Spleen (tissue), 11 donors: Measurements from ENCODE around the gene IL17B. TPM values are rescaled to one million over a fixed set of nuclear protein-coding genes. Genes with fewer than 3 reads are reported as not detected.

ENCODE experiments used
- DNase-seq: peaks from one replicate; pipeline ENCODE4 v3.0.0-alpha.2; 2020
- H3K27ac ChIP-seq, 8 donors: fragments of 200-600 bp; sonication (generic) in 7 of 8; 1 replicate in 4 of 8; 2 replicates in 4 of 8; pipeline versions ENCODE4 v1.5.0 to v1.8.0; 2016 to 2021; ENCODE audit warnings: inconsistent platforms in 4 of 8, mild to moderate bottlenecking in 4 of 8, moderate library complexity in 1 of 8
- H3K27me3 ChIP-seq, 7 donors: fragments of 200-600 bp; sonication (generic) in 6 of 7; replicated peaks in 1 of 7; 1 replicate in 4 of 7; 2 replicates in 3 of 7; pipeline versions ENCODE4 v1.5.0 to v1.8.0; 2016 to 2021; ENCODE audit warnings: inconsistent platforms in 3 of 7, mild to moderate bottlenecking in 1 of 7
- H3K36me3 ChIP-seq, 6 donors: fragments of 200-600 bp; sonication (generic) in 5 of 6; 1 replicate in 4 of 6; 2 replicates in 2 of 6; pipeline versions ENCODE4 v1.5.0 to v1.8.0; 2016 to 2021; ENCODE audit warnings: inconsistent platforms in 2 of 6
- H3K4me1 ChIP-seq, 6 donors: fragments of 200-600 bp; sonication (generic) in 5 of 6; 1 replicate in 3 of 6; 2 replicates in 3 of 6; pipeline versions ENCODE4 v1.5.0 to v1.8.0; 2016 to 2021; ENCODE audit warnings: inconsistent platforms in 3 of 6
- H3K4me3 ChIP-seq, 8 donors: fragments of 200-600 bp; sonication (generic) in 7 of 8; 1 replicate in 4 of 8; 2 replicates in 4 of 8; pipeline versions ENCODE4 v1.5.0 to v1.8.0; 2016 to 2021; ENCODE audit warnings: inconsistent platforms in 4 of 8, mild to moderate bottlenecking in 4 of 8, moderate library complexity in 2 of 8
- H3K9me3 ChIP-seq, 8 donors: fragments of 200-600 bp; sonication (generic) in 7 of 8; 1 replicate in 4 of 8; 2 replicates in 4 of 8; pipeline versions ENCODE4 v1.5.0 to v1.8.0; 2016 to 2021; ENCODE audit warnings: inconsistent platforms in 4 of 8
- CTCF ChIP-seq, 11 experiments: fragments of 200-600 bp in 7 of 11; fragments of 450-650 bp in 4 of 11; sonication (generic) in 4 of 11; IDR thresholded peaks in 8 of 11; conservative IDR thresholded peaks in 3 of 11; 1 replicate in 7 of 11; 2 replicates in 4 of 11; pipeline versions ENCODE4 v1.4.0 to v1.8.0; 2016 to 2021; ENCODE audit warnings: antibody characterized with exemption in 11 of 11, inconsistent platforms in 4 of 11, mild to moderate bottlenecking in 1 of 11
- POLR2A ChIP-seq, 3 donors: fragments of 450-650 bp; IDR thresholded peaks; one replicate each; pipeline ENCODE4 v1.5.1; 2017; ENCODE audit warnings: antibody characterized with exemption in 3 of 3, mild to moderate bottlenecking in 1 of 3
- POLR2AphosphoS5 ChIP-seq, 3 donors: sonication (generic); formaldehyde crosslinking; IDR thresholded peaks; one replicate each; pipeline ENCODE4 v1.5.1; 2017; ENCODE audit warnings: antibody characterized with exemption in 3 of 3
- WGBS, 5 donors: extraction: QIAGEN DNeasy Blood & Tissue Kit in 3 of 5; methylation state at CpG; one replicate each; pipeline versions ENCODE4 v1.1.5 to v1.1.7; 2013 to 2018; 5-methylcytosine and 5-hydroxymethylcytosine counted together
- intact Hi-C: fragments of 100-400 bp; cut with DNase I; formaldehyde crosslinking; loops from one replicate; pipeline ENCODE4 v1.15.0; 2023; ENCODE audit warnings: low total_unique reads
- polyA plus RNA-seq, 3 donors: library from polyadenylated mRNA; stranded (reverse); fragments of 200-250 nt; gene quantifications; one replicate each; pipeline ENCODE4 v1.2.1, GENCODE V29; 2013
- total RNA-seq, 7 donors: library from RNA; depleted of rRNA in 3 of 7; stranded (reverse); fragments of >200 nt in 3 of 7; fragmentation: NEBNext Ultra II Directional in 4 of 7; extraction: Animal tissue kit (Norgen Biotek cat#: 25700) in 4 of 7; gene quantifications; one replicate each; pipeline versions ENCODE4 v1.1.0 to v1.2.1, GENCODE V29; 2016 to 2021
- donor health status: healthy with polysubstance abuse.
- donor health status: DM: no; HTN: no; CAD: no; lungs with moderate emphysema.
- donor health status: DM: no; HTN: no; CAD: no.
- donor health status: Bipolar disorder and iron deficiency.
- donor health status: healthy.
- donor health status: DM: no; HTN: no; CAD: no.
- donor health status: DM: yes; HTN: yes; CAD: no.

Gene IL17B
- total and polyA plus RNA-seq, 10 donors: 0.30 to 1.4 (median 0.60) TPM; not detected in 4

GRCh38 chr5:149344151-149344550, 34.9 kb downstream of the IL17B start:
- intact Hi-C loops: no loop called here
- Histone ChIP-seq H3K4me3 (no peak overlapping the region), H3K4me1 (peaks cover 12 to 53% (median 35%) of the 10 kb centered on the region in 6 donors), H3K27ac (peak overlapping the region in 7 of 8 donors; percentile 29 to 88 (median 76)), H3K36me3 (peaks cover 0 to 28% (median 10%) of the 10 kb centered on the region in 6 donors), H3K9me3 (no peaks in the 10 kb centered on the region), H3K27me3 (no peaks in the 10 kb centered on the region)
- WGBS, 5 donors: 90 to 95% (median 95%) methylated on average over 2 of the region's 2 CpGs
- TF ChIP-seq CTCF (IDR thresholded peaks at IDR 0.05 in 8 of 11, conservative IDR thresholded peaks at IDR 0.05 in 3 of 11) (no peak), POLR2A (IDR thresholded peaks at IDR 0.05) (no peak), POLR2AphosphoS5 (IDR thresholded peaks at IDR 0.05) (no peak)
- no peak for DNase-seq

GRCh38 chr5:149341876-149342275, 37.2 kb downstream of the IL17B start:
- Histone ChIP-seq H3K27me3 (no peaks in the 10 kb centered on the region), H3K36me3 (peaks cover 0 to 17% (median 0%) of the 10 kb centered on the region in 6 donors), H3K4me1 (peaks cover 12 to 30% (median 20%) of the 10 kb centered on the region in 6 donors), H3K27ac (no peak overlapping the region), H3K9me3 (no peaks in the 10 kb centered on the region), H3K4me3 (no peak overlapping the region)
- no peak for DNase-seq
- TF ChIP-seq CTCF (IDR thresholded peaks at IDR 0.05 in 8 of 11, conservative IDR thresholded peaks at IDR 0.05 in 3 of 11): no peak
- no peak for TF ChIP-seq POLR2AphosphoS5 (IDR thresholded peaks at IDR 0.05)
- TF ChIP-seq POLR2A (IDR thresholded peaks at IDR 0.05): no peak
- intact Hi-C loops: no loop called here

GRCh38 chr5:149340920-149341319, 38.2 kb downstream of the IL17B start:
- H3K36me3 ChIP-seq: peaks cover 0 to 23% (median 0%) of the 10 kb centered on the region in 6 donors
- intact Hi-C loops: no loop called here
- peaks cover 6 to 20% (median 13%) of the 10 kb centered on the region in 6 donors for H3K4me1 ChIP-seq
- no peak overlapping the region for H3K27ac ChIP-seq
- TF ChIP-seq CTCF (IDR thresholded peaks at IDR 0.05 in 8 of 11, conservative IDR thresholded peaks at IDR 0.05 in 3 of 11) (no peak), POLR2A (IDR thresholded peaks at IDR 0.05) (no peak), POLR2AphosphoS5 (IDR thresholded peaks at IDR 0.05) (no peak)
- WGBS, 5 donors: 48 to 73% (median 64%) methylated on average over 1 of the region's 1 CpG
- no peaks in the 10 kb centered on the region for H3K9me3 ChIP-seq
- no peaks in the 10 kb centered on the region for H3K27me3 ChIP-seq
- no peak overlapping the region for H3K4me3 ChIP-seq
- DNase-seq: no peak

- intact Hi-C loops: no loop called here
- no peaks in the 10 kb centered on the region for H3K27me3 ChIP-seq
- DNase-seq: no peak
Observed at GRCh38 chr5:149338364-149338763, 40.7 kb downstream of the IL17B start.

More at GRCh38 chr5:149338364-149338763, 40.7 kb downstream of the IL17B start:
- H3K27ac ChIP-seq: no peak overlapping the region
- TF ChIP-seq POLR2A (IDR thresholded peaks at IDR 0.05) (no peak), POLR2AphosphoS5 (IDR thresholded peaks at IDR 0.05) (no peak), CTCF (IDR thresholded peaks at IDR 0.05 in 8 of 11, conservative IDR thresholded peaks at IDR 0.05 in 3 of 11) (no peak)
- H3K4me3 ChIP-seq: no peak overlapping the region
- no peaks in the 10 kb centered on the region for H3K9me3 ChIP-seq
- H3K36me3 ChIP-seq: peaks cover 0 to 26% (median 2%) of the 10 kb centered on the region in 6 donors
- H3K4me1 ChIP-seq: no peaks in the 10 kb centered on the region
- WGBS, 5 donors: 82 to 97% (median 88%) methylated on average over 1 of the region's 1 CpG
